Thyroid gland (tissue), 4 donors: ENCODE results near the gene SMYD1. TPM values are rescaled to one million over a fixed set of nuclear protein-coding genes. Genes with fewer than 3 reads are reported as not detected.
"Not testable (repeated sequence)": the region's sequence is repeated elsewhere in the genome, so short reads cannot be mapped to it uniquely, and the experiment has no call there.

Experiments
- DNase-seq, 2 donors: peaks; one replicate each; pipeline ENCODE4 v3.0.0-alpha.2; 2019
- H3K27ac ChIP-seq, 3 donors: fragments of 200-600 bp; sonication (generic); 1 replicate in 2 of 3; 2 replicates in 1 of 3; pipeline ENCODE4 v1.5.1; 2016 to 2019; ENCODE audit warnings: mild to moderate bottlenecking in 1 of 3, moderate library complexity in 1 of 3
- H3K27me3 ChIP-seq: fragments of 200-600 bp; sonication (generic); one replicate; pipeline ENCODE4 v1.5.1; 2019
- H3K36me3 ChIP-seq, 2 donors: fragments of 200-600 bp; sonication (generic); one replicate each; pipeline ENCODE4 v1.5.1; 2016 to 2019
- H3K4me1 ChIP-seq, 2 donors: fragments of 200-600 bp; sonication (generic); one replicate each; pipeline ENCODE4 v1.5.1; 2017 to 2019
- H3K4me3 ChIP-seq, 3 donors: fragments of 200-600 bp; sonication (generic); replicated peaks in 1 of 3; 1 replicate in 2 of 3; 2 replicates in 1 of 3; pipeline ENCODE4 v1.5.1; 2016; ENCODE audit warnings: mild to moderate bottlenecking in 1 of 3
- H3K9me3 ChIP-seq: fragments of 200-600 bp; sonication (generic); one replicate; pipeline ENCODE4 v1.5.1; 2017
- POLR2A ChIP-seq, 2 donors: fragments of 450-650 bp; IDR thresholded peaks; one replicate each; pipeline ENCODE4 v1.6.1; 2017; ENCODE audit warnings: antibody characterized with exemption in 2 of 2, mild to moderate bottlenecking in 2 of 2, moderate library complexity in 1 of 2
- WGBS, 2 donors: methylation state at CpG; one replicate each; pipeline ENCODE4 v1.1.5; 2017; 5-methylcytosine and 5-hydroxymethylcytosine counted together
- intact Hi-C: fragments of 100-400 bp; cut with DNase I; formaldehyde crosslinking; loops from one replicate; pipeline ENCODE4 v1.15.1; 2023
- total RNA-seq, 4 donors: library from RNA; depleted of rRNA; stranded (reverse); fragments of >200 nt; gene quantifications; one replicate each; pipeline ENCODE4 v1.2.3, GENCODE V29; 2016
- TF ChIP-seq, protein P1 (sequence below), 6 experiments: fragments of 200-600 bp in 3 of 6; fragments of 450-650 bp in 3 of 6; sonication (generic) in 3 of 6; IDR thresholded peaks; one replicate each; pipeline ENCODE4 v1.5.1; 2016 to 2019; ENCODE audit warnings: antibody characterized with exemption in 6 of 6, mild to moderate bottlenecking in 2 of 6, inconsistent platforms in 1 of 6, moderate library complexity in 1 of 6

SMYD1 gene
- total RNA-seq, 4 donors from 2014 or later: not detected

DNA sequence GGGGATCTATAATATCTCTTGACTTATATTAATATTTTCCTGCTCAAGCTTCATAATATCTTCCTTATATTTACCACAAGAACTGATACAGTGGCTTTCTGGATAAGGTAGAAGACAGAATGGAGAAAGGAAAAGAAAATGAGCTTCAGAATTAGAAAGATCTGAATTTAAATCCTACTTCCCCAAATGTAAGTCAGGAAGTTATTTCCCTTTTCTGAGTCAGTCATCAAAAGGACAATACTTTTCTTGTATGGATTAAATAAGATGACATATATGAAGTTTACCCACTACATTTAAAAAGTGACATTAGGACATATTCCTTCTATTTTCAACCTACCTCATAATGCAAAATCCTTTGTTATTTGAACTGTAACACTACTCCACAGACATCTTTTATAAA is 31.0 kb upstream of the SMYD1 start:
- H3K4me1 ChIP-seq: no peaks in the 10 kb centered on the region
- no peaks in the 10 kb centered on the region for H3K9me3 ChIP-seq
- no peak overlapping the region for H3K27ac ChIP-seq
- H3K27me3 ChIP-seq: no peaks in the 10 kb centered on the region
- intact Hi-C loops: no loop called here
- no peak overlapping the region for H3K4me3 ChIP-seq
- peaks cover 3 to 4% of the 10 kb centered on the region in 2 donors for H3K36me3 ChIP-seq
- TF ChIP-seq, protein P1, sequence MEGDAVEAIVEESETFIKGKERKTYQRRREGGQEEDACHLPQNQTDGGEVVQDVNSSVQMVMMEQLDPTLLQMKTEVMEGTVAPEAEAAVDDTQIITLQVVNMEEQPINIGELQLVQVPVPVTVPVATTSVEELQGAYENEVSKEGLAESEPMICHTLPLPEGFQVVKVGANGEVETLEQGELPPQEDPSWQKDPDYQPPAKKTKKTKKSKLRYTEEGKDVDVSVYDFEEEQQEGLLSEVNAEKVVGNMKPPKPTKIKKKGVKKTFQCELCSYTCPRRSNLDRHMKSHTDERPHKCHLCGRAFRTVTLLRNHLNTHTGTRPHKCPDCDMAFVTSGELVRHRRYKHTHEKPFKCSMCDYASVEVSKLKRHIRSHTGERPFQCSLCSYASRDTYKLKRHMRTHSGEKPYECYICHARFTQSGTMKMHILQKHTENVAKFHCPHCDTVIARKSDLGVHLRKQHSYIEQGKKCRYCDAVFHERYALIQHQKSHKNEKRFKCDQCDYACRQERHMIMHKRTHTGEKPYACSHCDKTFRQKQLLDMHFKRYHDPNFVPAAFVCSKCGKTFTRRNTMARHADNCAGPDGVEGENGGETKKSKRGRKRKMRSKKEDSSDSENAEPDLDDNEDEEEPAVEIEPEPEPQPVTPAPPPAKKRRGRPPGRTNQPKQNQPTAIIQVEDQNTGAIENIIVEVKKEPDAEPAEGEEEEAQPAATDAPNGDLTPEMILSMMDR (IDR thresholded peaks at IDR 0.05): no peak
- TF ChIP-seq POLR2A (IDR thresholded peaks at IDR 0.05): no peak
- no peak for DNase-seq

DNA sequence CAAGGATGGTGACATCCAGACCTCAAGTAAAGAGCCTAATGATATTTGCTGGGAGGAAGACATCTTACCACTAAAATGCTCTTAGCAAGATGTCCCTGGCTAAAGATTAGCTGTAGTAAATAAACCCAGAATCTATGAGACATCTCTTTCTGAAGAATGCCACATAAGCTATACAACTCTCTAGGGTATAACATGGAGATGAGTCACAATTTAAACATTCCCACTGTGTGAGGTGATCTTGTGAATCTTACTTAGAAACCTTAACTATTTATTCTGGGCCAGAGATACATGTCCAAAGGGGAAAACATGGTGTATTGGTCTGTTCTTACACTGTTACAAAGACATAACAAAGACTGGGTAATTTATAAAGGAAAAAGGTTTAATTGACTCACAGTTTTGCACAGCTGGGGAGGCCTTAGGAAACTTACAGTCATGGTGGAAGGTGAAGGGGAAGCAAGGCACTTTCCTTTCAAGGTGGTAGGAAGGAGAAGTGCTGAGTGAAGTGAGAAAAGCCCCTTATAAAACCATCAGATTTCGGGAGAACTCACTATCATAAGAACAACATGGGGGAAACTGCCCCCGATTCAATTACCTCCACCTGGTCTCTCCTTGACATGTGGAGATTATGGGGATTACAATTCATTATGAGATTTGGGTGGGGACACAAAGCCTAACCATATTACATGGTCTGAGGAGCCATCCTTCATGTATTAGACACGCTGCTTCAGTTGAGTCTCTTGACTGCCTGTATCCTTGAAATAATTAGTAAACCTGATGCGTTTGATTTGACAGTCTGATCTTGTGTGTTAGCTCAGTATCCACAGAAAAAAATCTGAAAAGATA is 29.1 kb upstream of the SMYD1 start:
- H3K27ac ChIP-seq: no peak overlapping the region
- H3K9me3 ChIP-seq: no peaks in the 10 kb centered on the region
- no peak overlapping the region for H3K4me3 ChIP-seq
- TF ChIP-seq POLR2A (IDR thresholded peaks at IDR 0.05): no peak
- TF ChIP-seq, protein P1 (IDR thresholded peaks at IDR 0.05): no peak
- intact Hi-C loops: no loop called here
- H3K27me3 ChIP-seq: no peaks in the 10 kb centered on the region
- WGBS, 2 donors: 95 to 97% methylated on average over 4 of the region's 4 CpGs
- no peaks in the 10 kb centered on the region for H3K4me1 ChIP-seq
- DNase-seq: no peak
- H3K36me3 ChIP-seq: peaks cover 0 to 4% of the 10 kb centered on the region in 2 donors

DNA sequence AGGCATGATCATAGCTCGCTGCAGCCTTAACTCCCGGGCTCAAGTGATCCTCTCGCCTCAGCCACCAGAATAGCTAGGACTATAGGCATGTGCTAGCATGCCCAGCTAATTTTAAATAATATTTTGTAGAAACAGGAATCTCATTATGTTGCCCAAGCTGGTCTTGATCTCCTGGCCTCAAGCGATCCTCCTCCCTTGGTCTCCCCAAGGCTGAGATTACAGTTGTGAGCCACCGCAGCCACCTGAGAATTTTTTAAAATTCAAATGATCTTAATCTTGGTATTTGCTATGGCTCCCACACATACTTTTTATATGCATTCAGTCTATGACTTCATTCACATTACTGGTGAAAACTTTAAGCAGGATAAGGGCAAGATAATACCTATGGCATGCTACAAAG is 25.1 kb upstream of the SMYD1 start:
- 98 to 100% methylated on average over 5 of the region's 5 CpGs for WGBS, 2 donors
- H3K27ac ChIP-seq: no peak overlapping the region
- intact Hi-C loops: no loop called here

DNA sequence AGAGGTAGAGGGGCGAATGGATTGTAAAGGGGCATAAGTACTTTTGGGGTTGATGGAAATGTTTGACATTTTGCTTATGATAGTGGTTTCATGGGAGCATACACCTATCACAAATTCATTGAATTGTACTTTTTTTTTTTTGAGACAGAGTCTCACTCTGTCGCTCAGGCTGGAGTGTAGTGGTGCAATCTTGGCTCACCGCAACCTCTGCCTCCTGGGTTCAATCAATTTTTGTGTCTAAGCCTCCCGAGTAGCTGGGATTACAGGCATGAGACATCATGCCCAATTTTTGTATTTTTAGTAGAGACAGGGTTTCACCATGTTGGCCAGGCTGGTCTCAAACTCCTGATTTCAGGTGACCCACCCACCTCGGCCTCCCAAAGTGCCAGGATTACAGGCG is 22.1 kb upstream of the SMYD1 start:
- H3K4me3 ChIP-seq, H3K9me3 ChIP-seq, H3K36me3 ChIP-seq, H3K27ac ChIP-seq, H3K27me3 ChIP-seq, DNase-seq, intact Hi-C loops, H3K4me1 ChIP-seq: not testable (repeated sequence)
- 95% methylated on average over 6 of the region's 6 CpGs for WGBS, 2 donors

More for the DNA sequence above, 25.1 kb upstream of the SMYD1 start:
- H3K27me3 ChIP-seq: no peaks in the 10 kb centered on the region
- no peaks in the 10 kb centered on the region for H3K36me3 ChIP-seq
- no peak overlapping the region for H3K4me3 ChIP-seq
- no peaks in the 10 kb centered on the region for H3K9me3 ChIP-seq
- no peaks in the 10 kb centered on the region for H3K4me1 ChIP-seq
- no peak for TF ChIP-seq POLR2A (IDR thresholded peaks at IDR 0.05)
- TF ChIP-seq, protein P1 (IDR thresholded peaks at IDR 0.05): no peak
- no peak for DNase-seq

DNA sequence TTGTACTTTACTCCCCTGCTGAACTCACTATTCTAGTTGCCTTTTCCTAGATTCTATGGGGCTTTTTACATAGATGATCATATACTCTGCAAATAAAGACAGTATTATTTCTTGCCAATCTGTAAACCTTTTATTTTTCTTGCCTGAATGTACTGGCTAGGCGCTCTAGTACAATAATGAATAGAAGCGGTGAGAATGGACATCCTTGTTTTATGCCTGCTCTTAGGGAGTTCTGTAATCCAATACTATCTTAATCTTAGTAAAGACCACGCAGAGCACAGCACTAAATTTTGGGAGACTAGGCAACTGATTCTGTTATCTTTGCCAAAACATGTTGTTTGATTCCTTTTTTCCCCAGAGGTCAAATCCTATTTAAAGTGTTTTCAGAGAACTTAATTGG is 19.1 kb upstream of the SMYD1 start:
- Histone ChIP-seq H3K36me3 (no peaks in the 10 kb centered on the region), H3K4me3 (no peak overlapping the region), H3K4me1 (peaks cover 0 to 4% of the 10 kb centered on the region in 2 donors), H3K27ac (no peak overlapping the region), H3K27me3 (no peaks in the 10 kb centered on the region), H3K9me3 (no peaks in the 10 kb centered on the region)
- intact Hi-C loops: no loop called here
- DNase-seq: no peak
- WGBS, 2 donors: 91 to 94% methylated on average over 3 of the region's 3 CpGs
- TF ChIP-seq POLR2A (IDR thresholded peaks at IDR 0.05): no peak
- TF ChIP-seq, protein P1 (IDR thresholded peaks at IDR 0.05): no peak
